Motor neuron (in vitro differentiated cells): ENCODE results near the gene SDHAF2. TPM values are rescaled to one million over a fixed set of nuclear protein-coding genes. Genes with fewer than 3 reads are reported as not detected.
"Not testable (repeated sequence)": the region's sequence is repeated elsewhere in the genome, so short reads cannot be mapped to it uniquely, and the experiment has no call there.

Experiments used
- ATAC-seq, 8 experiments: fragments of 200-7000 bp; cut with Tn5 transposase; replicated peaks in 6 of 8; 2 replicates each; pipeline ENCODE4 v1.8.0; 2021; ENCODE audit warnings: mild to moderate bottlenecking in 8 of 8, moderate library complexity in 8 of 8
- H3K27ac ChIP-seq, 2 donors: fragments of 250-450 bp; sonication (Bioruptor Pico); 2 replicates each; pipeline ENCODE4 v1.9.0; 2021; ENCODE audit warnings: antibody characterized with exemption in 2 of 2, mild to moderate bottlenecking in 2 of 2, moderate library complexity in 1 of 2
- H3K4me1 ChIP-seq, 2 donors: fragments of 250-450 bp; sonication (Bioruptor Pico); replicated peaks in 1 of 2; 2 replicates each; pipeline ENCODE4 v1.6.1; 2021; ENCODE audit warnings: antibody characterized with exemption in 2 of 2, mild to moderate bottlenecking in 2 of 2, moderate library complexity in 1 of 2
- H3K4me3 ChIP-seq, 5 donors: fragments of 250-450 bp; sonication (Bioruptor Pico); 2 replicates each; pipeline ENCODE4 v1.9.0; 2021; ENCODE audit warnings: antibody characterized with exemption in 5 of 5, mild to moderate bottlenecking in 5 of 5, moderate library complexity in 4 of 5
- WGBS, 10 experiments: fragments of 450-650 bp; shearing (Covaris generic); methylation state at CpG; one replicate each; pipeline ENCODE4 v1.0.0; 2022; 5-methylcytosine and 5-hydroxymethylcytosine counted together
- in situ Hi-C, 9 experiments: fragments of 400-800 bp; cut with MboI; loops; one replicate each; pipeline ENCODE4 v1.15.0; 2021; ENCODE audit warnings: low sequenced_read_pairs in 9 of 9, low pct_unique_long_range_greater_than_20kb in 2 of 9; ENCODE audit not compliant: unreplicated experiment in 9 of 9
- total RNA-seq, 8 experiments: library from RNA; unstranded; fragments of 300-600 nt; gene quantifications; 2 replicates each; pipeline versions ENCODE4 v1.2.3 to v1.2.4, GENCODE V29; 2022

The SDHAF2 gene
- total RNA-seq, 8 experiments from 2014 or later = 34.3 to 53.9 (median 47.2) TPM

- WGBS, 10 experiments = 50 to 100% (median 90%) methylated on average over 1 to 4 of the region's 5 CpGs; no CpG with 5 or more reads in 1 of the 10 experiments
- in situ Hi-C loops = no loop called here
- no peak overlapping the region for H3K27ac ChIP-seq
- no peak for ATAC-seq
- H3K4me1 ChIP-seq = no peaks in the 10 kb centered on the region
- no peak overlapping the region for H3K4me3 ChIP-seq
These were observed 22.8 kb upstream of the SDHAF2 start for GRCh38 chr11:61406991-61407728.

GRCh38 chr11:61411589-61411988, 18.3 kb upstream of the SDHAF2 start:
- no peak for ATAC-seq
- no peak overlapping the region for H3K4me3 ChIP-seq
- WGBS, 10 experiments = 60 to 100% (median 83%) methylated on average over 1 to 9 of the region's 9 CpGs; no CpG with 5 or more reads in 1 of the 10 experiments
- in situ Hi-C loops = no loop called here
- H3K27ac ChIP-seq = no peak overlapping the region
- no peaks in the 10 kb centered on the region for H3K4me1 ChIP-seq

- no peak for ATAC-seq
- H3K4me3 ChIP-seq = no peak overlapping the region
- no peak overlapping the region for H3K27ac ChIP-seq
- no peaks in the 10 kb centered on the region for H3K4me1 ChIP-seq
- WGBS, 10 experiments = 13 to 100% (median 86%) methylated on average over 1 to 3 of the region's 3 CpGs; no CpG with 5 or more reads in 1 of the 10 experiments
- in situ Hi-C loops = no loop called here
These were observed 16.4 kb upstream of the SDHAF2 start for GRCh38 chr11:61413496-61413895.

- no peak for ATAC-seq
- in situ Hi-C loops = no loop called here
- WGBS, 10 experiments = 80 to 100% (median 95%) methylated on average over 1 to 2 of the region's 2 CpGs; no CpG with 5 or more reads in 3 of the 10 experiments
These were observed 15.4 kb upstream of the SDHAF2 start for GRCh38 chr11:61414547-61414946.

GRCh38 chr11:61415381-61415780, 14.5 kb upstream of the SDHAF2 start:
- ATAC-seq = no peak
- Histone ChIP-seq H3K4me3 (no peak overlapping the region), H3K27ac (no peak overlapping the region), H3K4me1 (no peaks in the 10 kb centered on the region)
- in situ Hi-C loops = no loop called here
- 93 to 100% (median 100%) methylated on average over 1 to 5 of the region's 6 CpGs; no CpG with 5 or more reads in 2 of the 10 experiments for WGBS, 10 experiments

More at GRCh38 chr11:61414547-61414946, 15.4 kb upstream of the SDHAF2 start:
- Histone ChIP-seq H3K4me3 (no peak overlapping the region), H3K4me1 (no peaks in the 10 kb centered on the region), H3K27ac (no peak overlapping the region)

- in situ Hi-C loops = no loop called here
- H3K4me3 ChIP-seq = no peak overlapping the region
- no peak overlapping the region for H3K27ac ChIP-seq
- H3K4me1 ChIP-seq = no peaks in the 10 kb centered on the region
- peak in 2 of 8 experiments; percentile 28 to 36 for ATAC-seq
- WGBS, 10 experiments = 88 to 100% (median 100%) methylated on average over 1 to 3 of the region's 3 CpGs; no CpG with 5 or more reads in 5 of the 10 experiments
These were observed 13.0 kb upstream of the SDHAF2 start for GRCh38 chr11:61416941-61417340.

GRCh38 chr11:61417670-61418069, 12.3 kb upstream of the SDHAF2 start:
- in situ Hi-C loops = no loop called here
- Histone ChIP-seq H3K27ac (no peak overlapping the region), H3K4me3 (no peak overlapping the region), H3K4me1 (no peaks in the 10 kb centered on the region)
- peak in 4 of 8 experiments; percentile 33 to 81 (median 54) for ATAC-seq
- WGBS, 10 experiments = 32 to 100% (median 80%) methylated on average over 1 to 2 of the region's 2 CpGs; no CpG with 5 or more reads in 3 of the 10 experiments

GRCh38 chr11:61418136-61418535, 11.8 kb upstream of the SDHAF2 start:
- no peak overlapping the region for H3K27ac ChIP-seq
- no peak overlapping the region for H3K4me3 ChIP-seq
- no peak for ATAC-seq
- no peaks in the 10 kb centered on the region for H3K4me1 ChIP-seq
- in situ Hi-C loops = no loop called here

- WGBS, 10 experiments = 75 to 100% (median 100%) methylated on average over 1 to 3 of the region's 3 CpGs; no CpG with 5 or more reads in 5 of the 10 experiments
- Histone ChIP-seq H3K4me3 (no peak overlapping the region), H3K4me1 (no peaks in the 10 kb centered on the region), H3K27ac (no peak overlapping the region)
- in situ Hi-C loops = no loop called here
- peak in 3 of 8 experiments; percentile 34 to 42 (median 39) for ATAC-seq
These were observed 7.7 kb upstream of the SDHAF2 start for GRCh38 chr11:61422226-61422625.

GRCh38 chr11:61425367-61426131, 4.4 kb upstream of the SDHAF2 start:
- WGBS, 10 experiments = 89 to 100% (median 100%) methylated on average over 1 of the region's 1 CpG; no CpG with 5 or more reads in 3 of the 10 experiments
- Histone ChIP-seq H3K4me1 (peaks cover 5 to 6% of the 10 kb centered on the region in 2 donors), H3K27ac (no peak overlapping the region), H3K4me3 (no peak overlapping the region)
- in situ Hi-C loops = no loop called here
- no peak for ATAC-seq

GRCh38 chr11:61429346-61429690, 606 bp upstream of the SDHAF2 start:
- Histone ChIP-seq H3K4me1 (peaks cover 14% of the 10 kb centered on the region in 2 donors), H3K27ac (peak overlapping the region; percentile 98 to 99), H3K4me3 (peak overlapping the region; percentile 78 to 96 (median 85))
- WGBS, 10 experiments = 0% methylated on average over 5 to 8 of the region's 37 CpGs; no CpG with 5 or more reads in 8 of the 10 experiments
- in situ Hi-C loops = no loop called here
- peak; percentile 67 to 86 (median 80) for ATAC-seq

GRCh38 chr11:61430839-61431238, 915 bp downstream of the SDHAF2 start:
- ATAC-seq, in situ Hi-C loops: not testable (repeated sequence)
- Histone ChIP-seq H3K27ac (peak overlapping the region in 1 of 2 donors; percentile 99), H3K4me3 (peak overlapping the region; percentile 78 to 96 (median 85)), H3K4me1 (peaks cover 14% of the 10 kb centered on the region in 2 donors)
- WGBS, 10 experiments = 40 to 84% (median 63%) methylated on average over 1 to 10 of the region's 10 CpGs

GRCh38 chr11:61437496-61437895, 7.6 kb downstream of the SDHAF2 start:
- no peak for ATAC-seq
- Histone ChIP-seq H3K4me3 (no peak overlapping the region), H3K4me1 (no peaks in the 10 kb centered on the region), H3K27ac (no peak overlapping the region)
- WGBS, 10 experiments = 67 to 100% (median 92%) methylated on average over 1 to 4 of the region's 5 CpGs; no CpG with 5 or more reads in 1 of the 10 experiments
- in situ Hi-C loops = no loop called here
